Sigmoid colon (tissue), 4 donors: ENCODE data around the gene STAB1.

Source experiments
- EP300 ChIP-seq, 4 donors: sonication (generic); formaldehyde crosslinking; IDR thresholded peaks; one replicate each; pipeline ENCODE4 v1.6.1; 2017; ENCODE audit warnings: antibody characterized with exemption in 4 of 4
- POLR2A ChIP-seq, 2 donors: fragments of 450-650 bp; IDR thresholded peaks; one replicate each; pipeline ENCODE4 v1.6.1; 2016; ENCODE audit warnings: antibody characterized with exemption in 2 of 2, mild to moderate bottlenecking in 2 of 2, moderate library complexity in 2 of 2

GRCh38 chr3:52561028-52561747, 66.0 kb downstream of the STAB1 start:
- no peak for TF ChIP-seq POLR2A (IDR thresholded peaks at IDR 0.05)
- TF ChIP-seq EP300 (IDR thresholded peaks at IDR 0.05): no peak
